Panc1 (cell line): ENCODE measurements around the gene FOXO1.

ENCODE experiments used
- POLR2AphosphoS5 ChIP-seq: IDR thresholded peaks from 2 replicates; pipeline ENCODE4 v1.6.1; 2012; ENCODE audit warnings: mild to moderate bottlenecking, low read depth, low read length, moderate library complexity
- SIN3A ChIP-seq: IDR thresholded peaks from 2 replicates; pipeline ENCODE4 v1.6.1; 2012; ENCODE audit warnings: low read depth, mild to moderate bottlenecking, low read length, moderate library complexity, borderline replicate concordance; ENCODE audit not compliant: insufficient read depth
- TCF7L2 ChIP-seq: IDR thresholded peaks from 2 replicates; pipeline ENCODE4 v1.6.1; 2011; ENCODE audit warnings: mild to moderate bottlenecking, low read depth, low read length, inconsistent platforms
- TF ChIP-seq, protein P1 (sequence below): fragments of 450-650 bp; IDR thresholded peaks from 2 replicates; pipeline ENCODE4 v1.5.1; 2017; ENCODE audit warnings: mild to moderate bottlenecking
- TF ChIP-seq, protein P2 (sequence below), 2 experiments: IDR thresholded peaks; 2 replicates each; pipeline ENCODE4 v1.6.1; 2011 to 2012; ENCODE audit warnings: low read depth in 2 of 2, control low read depth in 1 of 2, low read length in 1 of 2, mild to moderate bottlenecking in 1 of 2, moderate library complexity in 1 of 2; ENCODE audit not compliant: insufficient read depth in 1 of 2

DNA sequence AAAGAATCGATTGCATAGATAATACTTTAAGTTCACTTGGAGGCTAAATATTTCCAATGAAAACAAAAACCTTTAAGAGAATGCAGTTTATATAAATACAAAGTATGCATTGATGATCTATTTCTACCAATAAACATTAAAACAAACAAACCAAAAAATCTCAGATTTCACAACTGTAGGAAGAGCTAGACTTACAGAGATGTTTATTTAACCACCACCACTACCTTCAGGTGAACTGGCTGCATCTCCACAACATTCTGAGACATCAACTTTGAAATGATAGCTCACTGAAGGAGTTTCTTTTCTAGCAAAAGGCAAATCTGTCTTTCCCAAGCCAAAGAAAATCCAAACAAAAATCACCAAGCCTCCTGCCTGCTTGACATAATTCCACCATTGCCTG is 44.2 kb downstream of the FOXO1 start:
- TF ChIP-seq, protein P1, sequence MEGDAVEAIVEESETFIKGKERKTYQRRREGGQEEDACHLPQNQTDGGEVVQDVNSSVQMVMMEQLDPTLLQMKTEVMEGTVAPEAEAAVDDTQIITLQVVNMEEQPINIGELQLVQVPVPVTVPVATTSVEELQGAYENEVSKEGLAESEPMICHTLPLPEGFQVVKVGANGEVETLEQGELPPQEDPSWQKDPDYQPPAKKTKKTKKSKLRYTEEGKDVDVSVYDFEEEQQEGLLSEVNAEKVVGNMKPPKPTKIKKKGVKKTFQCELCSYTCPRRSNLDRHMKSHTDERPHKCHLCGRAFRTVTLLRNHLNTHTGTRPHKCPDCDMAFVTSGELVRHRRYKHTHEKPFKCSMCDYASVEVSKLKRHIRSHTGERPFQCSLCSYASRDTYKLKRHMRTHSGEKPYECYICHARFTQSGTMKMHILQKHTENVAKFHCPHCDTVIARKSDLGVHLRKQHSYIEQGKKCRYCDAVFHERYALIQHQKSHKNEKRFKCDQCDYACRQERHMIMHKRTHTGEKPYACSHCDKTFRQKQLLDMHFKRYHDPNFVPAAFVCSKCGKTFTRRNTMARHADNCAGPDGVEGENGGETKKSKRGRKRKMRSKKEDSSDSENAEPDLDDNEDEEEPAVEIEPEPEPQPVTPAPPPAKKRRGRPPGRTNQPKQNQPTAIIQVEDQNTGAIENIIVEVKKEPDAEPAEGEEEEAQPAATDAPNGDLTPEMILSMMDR: no peak
- no peak for TF ChIP-seq POLR2AphosphoS5
- TF ChIP-seq SIN3A: no peak
- no peak for TF ChIP-seq TCF7L2
- TF ChIP-seq, protein P2, sequence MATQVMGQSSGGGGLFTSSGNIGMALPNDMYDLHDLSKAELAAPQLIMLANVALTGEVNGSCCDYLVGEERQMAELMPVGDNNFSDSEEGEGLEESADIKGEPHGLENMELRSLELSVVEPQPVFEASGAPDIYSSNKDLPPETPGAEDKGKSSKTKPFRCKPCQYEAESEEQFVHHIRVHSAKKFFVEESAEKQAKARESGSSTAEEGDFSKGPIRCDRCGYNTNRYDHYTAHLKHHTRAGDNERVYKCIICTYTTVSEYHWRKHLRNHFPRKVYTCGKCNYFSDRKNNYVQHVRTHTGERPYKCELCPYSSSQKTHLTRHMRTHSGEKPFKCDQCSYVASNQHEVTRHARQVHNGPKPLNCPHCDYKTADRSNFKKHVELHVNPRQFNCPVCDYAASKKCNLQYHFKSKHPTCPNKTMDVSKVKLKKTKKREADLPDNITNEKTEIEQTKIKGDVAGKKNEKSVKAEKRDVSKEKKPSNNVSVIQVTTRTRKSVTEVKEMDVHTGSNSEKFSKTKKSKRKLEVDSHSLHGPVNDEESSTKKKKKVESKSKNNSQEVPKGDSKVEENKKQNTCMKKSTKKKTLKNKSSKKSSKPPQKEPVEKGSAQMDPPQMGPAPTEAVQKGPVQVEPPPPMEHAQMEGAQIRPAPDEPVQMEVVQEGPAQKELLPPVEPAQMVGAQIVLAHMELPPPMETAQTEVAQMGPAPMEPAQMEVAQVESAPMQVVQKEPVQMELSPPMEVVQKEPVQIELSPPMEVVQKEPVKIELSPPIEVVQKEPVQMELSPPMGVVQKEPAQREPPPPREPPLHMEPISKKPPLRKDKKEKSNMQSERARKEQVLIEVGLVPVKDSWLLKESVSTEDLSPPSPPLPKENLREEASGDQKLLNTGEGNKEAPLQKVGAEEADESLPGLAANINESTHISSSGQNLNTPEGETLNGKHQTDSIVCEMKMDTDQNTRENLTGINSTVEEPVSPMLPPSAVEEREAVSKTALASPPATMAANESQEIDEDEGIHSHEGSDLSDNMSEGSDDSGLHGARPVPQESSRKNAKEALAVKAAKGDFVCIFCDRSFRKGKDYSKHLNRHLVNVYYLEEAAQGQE (IDR thresholded peaks at IDR 0.05; ENCODE audit: insufficient read depth in 1 of 2, low read depth in 2 of 2, low read length in 1 of 2): no peak
